ENCODE results near the gene MROH8.

DNA sequence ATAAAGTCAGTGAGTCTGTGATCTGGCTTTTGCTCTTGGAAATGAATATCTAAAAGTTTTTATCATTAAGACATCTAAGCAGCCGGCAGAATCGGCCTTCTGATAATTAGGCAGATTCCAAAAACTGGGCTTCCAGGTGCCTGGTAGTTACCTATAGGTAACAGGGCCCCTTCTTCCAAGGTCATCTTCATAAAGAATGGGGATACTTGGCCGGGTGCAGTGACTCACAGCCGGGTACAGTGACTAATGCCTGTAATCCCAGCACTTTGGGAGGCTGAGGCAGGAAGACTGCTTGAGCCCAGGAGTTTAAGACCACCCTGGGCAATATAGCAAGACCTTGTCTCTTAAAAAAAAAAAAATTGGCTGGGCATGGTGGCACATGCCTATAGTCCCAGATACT, 70.7 kb downstream of the MROH8 start:
- TF ChIP-seq, protein P1, sequence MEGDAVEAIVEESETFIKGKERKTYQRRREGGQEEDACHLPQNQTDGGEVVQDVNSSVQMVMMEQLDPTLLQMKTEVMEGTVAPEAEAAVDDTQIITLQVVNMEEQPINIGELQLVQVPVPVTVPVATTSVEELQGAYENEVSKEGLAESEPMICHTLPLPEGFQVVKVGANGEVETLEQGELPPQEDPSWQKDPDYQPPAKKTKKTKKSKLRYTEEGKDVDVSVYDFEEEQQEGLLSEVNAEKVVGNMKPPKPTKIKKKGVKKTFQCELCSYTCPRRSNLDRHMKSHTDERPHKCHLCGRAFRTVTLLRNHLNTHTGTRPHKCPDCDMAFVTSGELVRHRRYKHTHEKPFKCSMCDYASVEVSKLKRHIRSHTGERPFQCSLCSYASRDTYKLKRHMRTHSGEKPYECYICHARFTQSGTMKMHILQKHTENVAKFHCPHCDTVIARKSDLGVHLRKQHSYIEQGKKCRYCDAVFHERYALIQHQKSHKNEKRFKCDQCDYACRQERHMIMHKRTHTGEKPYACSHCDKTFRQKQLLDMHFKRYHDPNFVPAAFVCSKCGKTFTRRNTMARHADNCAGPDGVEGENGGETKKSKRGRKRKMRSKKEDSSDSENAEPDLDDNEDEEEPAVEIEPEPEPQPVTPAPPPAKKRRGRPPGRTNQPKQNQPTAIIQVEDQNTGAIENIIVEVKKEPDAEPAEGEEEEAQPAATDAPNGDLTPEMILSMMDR (optimal IDR thresholded peaks at IDR 0.05 in 1 of 3, IDR thresholded peaks at IDR 0.05 in 1 of 3, conservative IDR thresholded peaks at IDR 0.05 in 1 of 3; ENCODE audit: extremely low read depth in 1 of 3, insufficient read depth in 2 of 3, low read length in 3 of 3) = no peak
- no peak for TF ChIP-seq EZH2 (IDR thresholded peaks at IDR 0.05; ENCODE audit: low read length)

Data from keratinocyte (primary cell).